Measurements from ENCODE around the gene EWSR1.

DNA sequence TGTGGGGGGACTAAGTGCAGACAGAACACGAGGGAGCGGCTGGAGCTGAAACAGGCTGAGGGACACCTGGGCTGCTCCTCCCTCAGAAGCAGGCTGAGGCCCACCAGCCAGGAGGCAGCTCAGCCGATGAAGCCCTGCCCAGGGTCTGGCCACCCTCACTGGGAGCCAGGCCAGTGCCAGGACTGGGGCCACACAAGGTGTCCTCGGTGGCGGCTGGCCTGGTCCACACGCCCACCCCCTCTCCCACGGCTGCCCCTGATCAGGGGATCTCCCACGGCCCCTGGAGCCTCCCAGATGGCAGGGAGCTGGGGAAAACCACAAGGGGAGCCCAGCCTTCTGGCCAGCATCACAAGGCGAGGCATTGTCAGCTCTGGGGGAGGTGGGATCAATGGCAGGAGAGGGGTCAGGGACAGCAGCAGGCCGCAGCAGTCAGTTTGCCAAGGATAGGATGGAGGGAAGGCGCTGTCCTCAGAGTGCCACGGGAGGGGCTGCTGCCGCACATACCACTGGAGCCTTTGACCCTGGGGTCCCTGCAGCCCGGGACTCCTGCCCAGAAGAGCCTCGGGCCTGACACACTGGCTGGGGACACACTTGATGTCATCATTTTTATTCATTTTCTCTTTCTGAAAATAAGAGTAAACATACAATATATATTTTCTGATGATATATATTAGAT is 59.2 kb downstream of the EWSR1 start:
- no peak for TF ChIP-seq ZNF114 (tag by site-specific recombination; IDR thresholded peaks at IDR 0.05)
- TF ChIP-seq ZNF580 (tag by site-specific recombination; IDR thresholded peaks at IDR 0.05), result no peak
- TF ChIP-seq ZNF24 (tag by site-specific recombination; IDR thresholded peaks at IDR 0.05), result no peak
- TF ChIP-seq, protein P1, sequence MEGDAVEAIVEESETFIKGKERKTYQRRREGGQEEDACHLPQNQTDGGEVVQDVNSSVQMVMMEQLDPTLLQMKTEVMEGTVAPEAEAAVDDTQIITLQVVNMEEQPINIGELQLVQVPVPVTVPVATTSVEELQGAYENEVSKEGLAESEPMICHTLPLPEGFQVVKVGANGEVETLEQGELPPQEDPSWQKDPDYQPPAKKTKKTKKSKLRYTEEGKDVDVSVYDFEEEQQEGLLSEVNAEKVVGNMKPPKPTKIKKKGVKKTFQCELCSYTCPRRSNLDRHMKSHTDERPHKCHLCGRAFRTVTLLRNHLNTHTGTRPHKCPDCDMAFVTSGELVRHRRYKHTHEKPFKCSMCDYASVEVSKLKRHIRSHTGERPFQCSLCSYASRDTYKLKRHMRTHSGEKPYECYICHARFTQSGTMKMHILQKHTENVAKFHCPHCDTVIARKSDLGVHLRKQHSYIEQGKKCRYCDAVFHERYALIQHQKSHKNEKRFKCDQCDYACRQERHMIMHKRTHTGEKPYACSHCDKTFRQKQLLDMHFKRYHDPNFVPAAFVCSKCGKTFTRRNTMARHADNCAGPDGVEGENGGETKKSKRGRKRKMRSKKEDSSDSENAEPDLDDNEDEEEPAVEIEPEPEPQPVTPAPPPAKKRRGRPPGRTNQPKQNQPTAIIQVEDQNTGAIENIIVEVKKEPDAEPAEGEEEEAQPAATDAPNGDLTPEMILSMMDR (tag by site-specific recombination; IDR thresholded peaks at IDR 0.05), result no peak

All from HEK293 (cell line).